Activated CD4-positive, alpha-beta T cell treated with anti-CD3 and anti-CD28 coated beads, Interleukin-2, amount 10 ng/mL, durations not matched to agents 7 days and 5 days (primary cell): Measurements from ENCODE around the gene MLXIP. TPM values are rescaled to one million over a fixed set of nuclear protein-coding genes. Genes with fewer than 3 reads are reported as not detected.
"Not testable (repeated sequence)": the region's sequence is repeated elsewhere in the genome, so short reads cannot be mapped to it uniquely, and the experiment has no call there.

Experiments used
- CTCF ChIA-PET: fragments of 350-600 bp; sonication (Branson Sonifier 250); formaldehyde crosslinking; loops from one replicate; lab custom pipeline; 2021; ENCODE audit warnings: antibody characterized with exemption; lab: Charles Lee
- POLR2A ChIA-PET: fragments of 350-600 bp; sonication (Branson Sonifier 250); formaldehyde crosslinking; loops from one replicate; lab custom pipeline; 2021; ENCODE audit warnings: antibody characterized with exemption; lab: Charles Lee
- DNase-seq: peaks from one replicate; pipeline ENCODE4 v3.0.0-alpha.2; 2020
- H3K27ac Mint-ChIP-seq: one replicate; pipeline ENCODE4 v1.8.0; 2021; ENCODE audit warnings: mild to moderate bottlenecking, moderate library complexity, mixed read lengths
- H3K27me3 Mint-ChIP-seq: one replicate; pipeline ENCODE4 v1.8.0; 2021; ENCODE audit warnings: mixed read lengths
- H3K36me3 Mint-ChIP-seq: one replicate; pipeline ENCODE4 v1.8.0; 2021; ENCODE audit warnings: low read depth, mixed read lengths
- H3K4me1 Mint-ChIP-seq: one replicate; pipeline ENCODE4 v1.8.0; 2021; ENCODE audit warnings: mixed read lengths
- H3K4me3 Mint-ChIP-seq: one replicate; pipeline ENCODE4 v1.8.0; 2021; ENCODE audit warnings: mild to moderate bottlenecking, moderate library complexity, mixed read lengths
- H3K9me3 Mint-ChIP-seq: one replicate; pipeline ENCODE4 v1.8.0; 2021; ENCODE audit warnings: mixed read lengths
- total RNA-seq, 2 experiments: library from RNA; stranded (reverse); gene quantifications; one replicate each; pipeline ENCODE4 v1.2.3, GENCODE V29; 2021

The MLXIP gene
- total RNA-seq, 2 experiments from 2014 or later: 45.7 to 46.8 TPM

- H3K27ac Mint-ChIP-seq: no peak overlapping the region
- H3K4me1 Mint-ChIP-seq: no peaks in the 10 kb centered on the region
- CTCF ChIA-PET: interaction anchor here (0.7 to 1.5 kb wide), 5 partner anchors 9 to 681 kb away, joined by 3 to 7 read pairs (median 3); no protein-coding TSS in a partner anchor
These were observed 35.6 kb upstream of the MLXIP start for GRCh38 chr12:122042910-122043309.

GRCh38 chr12:122043476-122043875 is 35.1 kb upstream of the MLXIP start:
- H3K27ac Mint-ChIP-seq: no peak overlapping the region
- ChIA-PET CTCF (interaction anchor here (0.7 to 1.5 kb wide), 3 partner anchors 8 to 104 kb away, joined by 3 to 7 read pairs (median 6); no protein-coding TSS in a partner anchor), POLR2A (no interaction called here)
- DNase-seq: no peak
- H3K4me1 Mint-ChIP-seq: no peaks in the 10 kb centered on the region
- H3K4me3 Mint-ChIP-seq: no peak overlapping the region
- H3K9me3 Mint-ChIP-seq: no peaks in the 10 kb centered on the region
- no peaks in the 10 kb centered on the region for H3K27me3 Mint-ChIP-seq
- peaks cover 8% of the 10 kb centered on the region for H3K36me3 Mint-ChIP-seq

More at GRCh38 chr12:122042910-122043309, 35.6 kb upstream of the MLXIP start:
- H3K36me3 Mint-ChIP-seq: peaks cover 8% of the 10 kb centered on the region
- H3K27me3 Mint-ChIP-seq: no peaks in the 10 kb centered on the region
- POLR2A ChIA-PET: no interaction called here
- H3K9me3 Mint-ChIP-seq: no peaks in the 10 kb centered on the region
- H3K4me3 Mint-ChIP-seq: no peak overlapping the region
- no peak for DNase-seq

GRCh38 chr12:122045262-122045661 is 33.3 kb upstream of the MLXIP start:
- CTCF ChIA-PET: no interaction called here
- Mint-ChIP-seq H3K27me3 (no peaks in the 10 kb centered on the region), H3K4me3 (no peak overlapping the region), H3K27ac (no peak overlapping the region), H3K36me3 (peaks cover 8% of the 10 kb centered on the region), H3K4me1 (no peaks in the 10 kb centered on the region), H3K9me3 (no peaks in the 10 kb centered on the region)
- POLR2A ChIA-PET: no interaction called here
- no peak for DNase-seq

- ChIA-PET CTCF (interaction anchor here (0.5 to 1.1 kb wide), 2 partner anchors 20 to 113 kb away, joined by 3 to 4 read pairs; no protein-coding TSS in a partner anchor), POLR2A (no interaction called here)
- Mint-ChIP-seq H3K27me3 (no peaks in the 10 kb centered on the region), H3K36me3 (peaks cover 8% of the 10 kb centered on the region), H3K4me3 (no peak overlapping the region), H3K9me3 (no peaks in the 10 kb centered on the region), H3K4me1 (no peaks in the 10 kb centered on the region), H3K27ac (no peak overlapping the region)
- DNase-seq: no peak
These were observed 32.4 kb upstream of the MLXIP start for GRCh38 chr12:122046145-122046544.

- H3K27me3 Mint-ChIP-seq: no peaks in the 10 kb centered on the region
- H3K36me3 Mint-ChIP-seq: peaks cover 6% of the 10 kb centered on the region
- no peak for DNase-seq
- CTCF ChIA-PET: interaction anchor here (0.6 to 1.3 kb wide), 4 partner anchors 17 to 642 kb away, joined by 3 to 4 read pairs (median 3); no protein-coding TSS in a partner anchor
- H3K4me1 Mint-ChIP-seq: no peaks in the 10 kb centered on the region
- H3K4me3 Mint-ChIP-seq: no peak overlapping the region
- no peak overlapping the region for H3K27ac Mint-ChIP-seq
- no peaks in the 10 kb centered on the region for H3K9me3 Mint-ChIP-seq
- POLR2A ChIA-PET: no interaction called here
These were observed 30.4 kb upstream of the MLXIP start for GRCh38 chr12:122048151-122048550.

GRCh38 chr12:122049827-122050226 is 28.7 kb upstream of the MLXIP start:
- Mint-ChIP-seq H3K36me3 (peaks cover 5% of the 10 kb centered on the region), H3K9me3 (no peaks in the 10 kb centered on the region), H3K4me1 (peaks cover 7% of the 10 kb centered on the region), H3K27ac (no peak overlapping the region), H3K4me3 (no peak overlapping the region), H3K27me3 (no peaks in the 10 kb centered on the region)
- ChIA-PET POLR2A (no interaction called here), CTCF (interaction anchor here (1.4 kb wide), 1 partner anchor 73 kb away, joined by 5 read pairs; no protein-coding TSS in a partner anchor)
- DNase-seq: no peak

GRCh38 chr12:122050706-122051105 is 27.9 kb upstream of the MLXIP start:
- Mint-ChIP-seq H3K27ac (no peak overlapping the region), H3K9me3 (no peaks in the 10 kb centered on the region), H3K27me3 (no peaks in the 10 kb centered on the region), H3K36me3 (peaks cover 4% of the 10 kb centered on the region), H3K4me1 (peaks cover 7% of the 10 kb centered on the region), H3K4me3 (no peak overlapping the region)
- POLR2A ChIA-PET: no interaction called here
- CTCF ChIA-PET: interaction anchor here (0.6 to 1.5 kb wide), 4 partner anchors 73 to 1231 kb away, joined by 3 to 5 read pairs (median 4); no protein-coding TSS in a partner anchor
- no peak for DNase-seq

GRCh38 chr12:122051231-122051876 is 27.2 kb upstream of the MLXIP start:
- POLR2A ChIA-PET: no interaction called here

GRCh38 chr12:122052285-122052684 is 26.3 kb upstream of the MLXIP start:
- peaks cover 2% of the 10 kb centered on the region for H3K36me3 Mint-ChIP-seq
- no peak overlapping the region for H3K4me3 Mint-ChIP-seq
- H3K27ac Mint-ChIP-seq: peak overlapping the region; percentile 43
- no peak for DNase-seq
- H3K27me3 Mint-ChIP-seq: no peaks in the 10 kb centered on the region
- H3K9me3 Mint-ChIP-seq: no peaks in the 10 kb centered on the region
- peaks cover 7% of the 10 kb centered on the region for H3K4me1 Mint-ChIP-seq
- ChIA-PET CTCF (interaction anchor here (1.0 to 1.1 kb wide), 2 partner anchors 9 to 70 kb away, joined by 4 to 6 read pairs; no protein-coding TSS in a partner anchor), POLR2A (no interaction called here)

More at GRCh38 chr12:122051231-122051876, 27.2 kb upstream of the MLXIP start:
- Mint-ChIP-seq H3K4me3 (no peak overlapping the region), H3K36me3 (peaks cover 2% of the 10 kb centered on the region), H3K27ac (no peak overlapping the region), H3K27me3 (no peaks in the 10 kb centered on the region), H3K4me1 (peaks cover 7% of the 10 kb centered on the region), H3K9me3 (no peaks in the 10 kb centered on the region)
- no peak for DNase-seq
- CTCF ChIA-PET: interaction anchor here (0.6 to 1.5 kb wide), 7 partner anchors 9 to 1232 kb away, joined by 3 to 6 read pairs (median 4); no protein-coding TSS in a partner anchor

GRCh38 chr12:122054842-122055520 is 23.6 kb upstream of the MLXIP start:
- Mint-ChIP-seq H3K4me3 (no peak overlapping the region), H3K27ac (no peak overlapping the region), H3K9me3 (no peaks in the 10 kb centered on the region), H3K4me1 (peaks cover 7% of the 10 kb centered on the region), H3K27me3 (no peaks in the 10 kb centered on the region), H3K36me3 (peaks cover 5% of the 10 kb centered on the region)
- DNase-seq: no peak
- ChIA-PET POLR2A (interaction anchor here (0.6 to 0.8 kb wide), 2 partner anchors 31 to 68 kb away, joined by 3 read pairs; no protein-coding TSS in a partner anchor), CTCF (interaction anchor here (0.7 to 2.4 kb wide), 26 partner anchors 12 to 171 kb away, joined by 3 to 19 read pairs (median 4); partner anchors contain the start of genes CFAP251, DIABLO and MLXIP)

- DNase-seq, H3K4me3 Mint-ChIP-seq, H3K27ac Mint-ChIP-seq, POLR2A ChIA-PET, H3K36me3 Mint-ChIP-seq, H3K4me1 Mint-ChIP-seq, H3K9me3 Mint-ChIP-seq, H3K27me3 Mint-ChIP-seq: not testable (repeated sequence)
- CTCF ChIA-PET: interaction anchor here (0.6 to 2.4 kb wide), 2 partner anchors 66 to 1740 kb away, joined by 3 to 8 read pairs; no protein-coding TSS in a partner anchor
These were observed 22.1 kb upstream of the MLXIP start for GRCh38 chr12:122056406-122056805.

GRCh38 chr12:122057007-122057735 is 21.4 kb upstream of the MLXIP start:
- no peaks in the 10 kb centered on the region for H3K9me3 Mint-ChIP-seq
- H3K36me3 Mint-ChIP-seq: peaks cover 5% of the 10 kb centered on the region
- ChIA-PET POLR2A (no interaction called here), CTCF (interaction anchor here (0.6 to 2.4 kb wide), 2 partner anchors 66 to 1741 kb away, joined by 3 to 8 read pairs; no protein-coding TSS in a partner anchor)
- no peak for DNase-seq
- H3K27ac Mint-ChIP-seq: peak overlapping the region; percentile 41
- H3K4me3 Mint-ChIP-seq: no peak overlapping the region
- H3K4me1 Mint-ChIP-seq: peaks cover 7% of the 10 kb centered on the region
- H3K27me3 Mint-ChIP-seq: no peaks in the 10 kb centered on the region
